Posterior vena cava (tissue), 2 donors: Measurements from ENCODE around the gene PARPBP. TPM values are rescaled to one million over a fixed set of nuclear protein-coding genes. Genes with fewer than 3 reads are reported as not detected.
"Not testable (repeated sequence)": the region's sequence is repeated elsewhere in the genome, so short reads cannot be mapped to it uniquely, and the experiment has no call there.

Experiments
- DNase-seq: peaks from one replicate; pipeline ENCODE4 v3.0.0-alpha.2; 2020; ENCODE audit warnings: low spot score
- intact Hi-C, 2 donors: fragments of 100-400 bp; cut with DNase I; formaldehyde crosslinking; loops; one replicate each; pipeline versions ENCODE4 v1.14.1 to v1.14.2; 2022 to 2023
- total RNA-seq, 2 donors: library from RNA; stranded (reverse); fragmentation: NEBNext Ultra II Directional; extraction: Animal tissue kit (Norgen Biotek cat#: 25700); gene quantifications; one replicate each; pipeline ENCODE4 v1.2.1, GENCODE V29; 2021
- donor health status: DM: yes; HTN: yes; CAD: no.
- donor health status: DM: yes; HTN: yes; CAD: no.

Gene PARPBP
- total RNA-seq, 2 donors from 2014 or later, result 2.4 to 3.2 TPM

DNA sequence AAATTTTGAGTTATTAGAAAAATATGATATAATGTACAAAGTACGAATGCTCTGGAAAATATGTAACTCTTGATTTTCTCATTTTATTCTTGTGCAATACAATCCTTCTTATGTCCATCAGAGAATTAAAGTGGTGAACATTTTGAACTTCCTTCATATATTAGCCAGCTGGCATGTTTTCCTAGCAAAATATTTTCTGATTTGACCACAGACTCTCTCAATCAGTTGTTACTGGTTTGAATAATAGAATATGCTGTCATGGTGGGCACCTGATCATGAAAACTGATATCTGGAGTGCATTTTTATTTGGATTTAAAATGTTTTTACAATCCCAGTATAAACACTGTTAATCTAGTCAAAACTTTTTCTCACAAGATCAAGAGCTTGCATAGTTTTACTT, 24.2 kb downstream of the PARPBP start:
- intact Hi-C loops, result no loop called here
- DNase-seq, result no peak

DNA sequence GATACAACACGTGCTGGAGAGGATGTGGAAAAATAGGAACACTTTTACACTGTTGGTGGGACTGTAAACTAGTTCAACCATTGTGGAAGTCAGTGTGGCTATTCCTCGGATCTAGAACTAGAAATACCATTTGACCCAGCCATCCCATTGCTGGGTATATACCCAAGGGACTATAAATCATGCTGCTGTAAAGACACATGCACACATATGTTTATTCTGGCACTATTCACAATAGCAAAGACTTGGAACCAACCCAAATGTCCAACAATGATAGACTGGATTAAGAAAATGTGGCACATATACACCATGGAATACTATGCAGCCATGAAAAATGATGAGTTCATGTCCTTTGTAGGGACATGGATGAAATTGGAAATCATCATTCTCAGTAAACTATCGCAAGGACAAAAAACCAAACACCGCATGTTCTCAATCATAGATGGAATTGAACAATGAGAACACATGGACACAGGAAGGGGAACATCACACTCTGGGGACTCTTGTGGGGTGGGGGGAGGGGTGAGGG, 27.1 kb downstream of the PARPBP start:
- DNase-seq, intact Hi-C loops: not testable (repeated sequence)

DNA sequence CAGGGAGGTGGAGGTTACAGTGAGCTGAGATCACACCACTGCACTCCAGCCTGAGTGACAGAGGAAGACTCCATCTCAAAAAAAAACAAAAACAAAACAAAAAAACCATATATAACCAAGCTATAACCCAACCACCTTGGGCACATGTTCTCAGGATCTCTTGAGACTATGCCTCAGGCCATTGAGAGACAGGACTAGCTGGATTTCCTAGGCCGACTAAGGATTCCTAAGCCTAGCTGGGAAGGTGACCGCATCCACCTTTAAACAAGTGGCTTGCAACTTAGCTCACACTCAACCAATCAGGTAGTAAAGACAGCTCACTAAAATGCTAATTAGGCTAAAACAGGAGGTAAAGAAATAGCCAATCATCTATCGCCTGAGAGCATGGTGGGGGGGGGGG, 35.2 kb downstream of the PARPBP start:
- intact Hi-C loops, DNase-seq: not testable (repeated sequence)

DNA sequence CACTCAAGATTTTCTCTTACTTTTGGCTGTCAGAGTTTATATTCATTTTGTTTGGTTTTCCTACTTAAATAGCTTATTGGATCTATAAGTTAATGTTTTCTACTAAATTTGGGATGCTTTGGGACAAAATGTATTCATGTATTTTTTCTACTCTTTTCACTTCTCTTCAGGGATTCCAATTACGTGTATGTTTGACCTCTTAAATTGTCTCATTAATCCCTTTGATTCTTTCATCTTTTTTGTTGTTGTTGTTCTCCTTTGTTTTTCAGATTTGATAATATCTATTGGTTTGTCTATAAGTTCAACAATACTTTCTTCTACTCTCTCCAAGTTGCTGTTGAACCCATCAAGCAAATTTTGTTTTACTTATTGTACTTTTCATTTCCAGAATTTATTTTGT, 43.4 kb downstream of the PARPBP start:
- no peak for DNase-seq
- intact Hi-C loops, result no loop called here

DNA sequence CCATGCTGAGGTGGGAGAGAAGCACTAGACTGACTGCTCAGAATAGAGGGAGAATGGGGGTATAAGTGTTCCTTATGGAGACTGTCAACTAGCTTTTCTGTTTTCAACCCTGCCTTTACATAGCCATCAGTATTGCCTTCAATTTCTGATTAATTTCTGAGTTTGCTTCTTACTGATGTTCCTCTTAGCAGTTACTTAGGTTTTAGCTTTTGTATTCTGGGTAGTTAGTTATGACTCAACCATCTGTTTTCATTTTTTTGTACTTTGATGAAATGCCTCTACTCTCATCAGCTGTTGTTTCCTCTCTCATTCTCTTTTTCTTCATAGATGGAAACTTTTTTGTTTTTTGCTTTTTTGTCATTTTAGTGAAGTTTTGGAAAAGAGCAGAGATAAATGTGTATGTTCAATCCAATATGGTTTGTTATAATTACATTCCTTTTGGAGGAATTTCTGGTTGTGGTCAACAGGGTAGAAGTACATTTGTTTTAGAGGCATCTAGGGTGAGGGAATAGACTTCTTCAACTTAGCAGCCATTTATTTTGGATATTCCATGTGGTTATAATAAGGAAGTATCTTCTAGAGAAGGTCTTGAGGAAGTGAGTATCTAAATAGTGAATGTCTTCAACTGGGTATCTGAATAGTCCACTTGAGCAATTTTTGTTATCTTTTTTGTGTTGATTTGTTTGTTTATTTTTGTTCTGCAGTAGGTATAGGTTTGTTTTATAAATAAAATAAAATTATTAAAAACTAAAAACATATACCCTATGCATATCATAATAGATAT, 48.0 kb downstream of the PARPBP start:
- intact Hi-C loops, result no loop called here
- DNase-seq, result no peak

DNA sequence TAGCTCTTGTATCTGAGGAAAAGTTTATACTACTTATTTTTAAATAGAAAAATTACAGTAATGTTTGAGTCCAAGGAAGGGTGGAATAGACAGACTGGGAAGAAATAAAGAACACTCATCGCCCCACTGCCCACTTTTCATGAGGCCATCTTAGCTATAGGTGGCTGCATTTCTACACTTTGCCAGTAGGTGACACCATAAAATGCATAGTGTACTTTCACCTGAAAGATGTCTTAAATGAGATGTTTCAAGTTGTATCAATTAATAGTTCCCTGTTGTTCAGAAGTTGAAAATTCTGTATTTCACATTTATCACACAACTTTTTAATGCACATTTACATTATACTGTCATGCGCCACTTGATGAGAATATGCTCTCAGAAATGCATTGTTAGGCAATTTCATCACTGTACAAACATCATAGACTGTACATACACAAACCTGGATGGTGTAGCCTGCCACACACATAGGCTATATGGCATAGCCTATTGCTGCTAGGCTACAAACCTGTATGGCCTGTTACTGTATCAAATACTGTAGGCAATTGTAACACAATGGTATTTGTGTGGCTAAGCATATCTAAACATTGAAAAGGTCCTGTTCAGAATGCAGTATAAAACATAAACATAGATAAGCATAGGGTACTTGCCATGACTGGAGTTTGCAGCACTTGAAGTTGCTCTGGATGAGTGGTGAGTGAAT, 50.1 kb downstream of the PARPBP start:
- intact Hi-C loops, result no loop called here

DNA sequence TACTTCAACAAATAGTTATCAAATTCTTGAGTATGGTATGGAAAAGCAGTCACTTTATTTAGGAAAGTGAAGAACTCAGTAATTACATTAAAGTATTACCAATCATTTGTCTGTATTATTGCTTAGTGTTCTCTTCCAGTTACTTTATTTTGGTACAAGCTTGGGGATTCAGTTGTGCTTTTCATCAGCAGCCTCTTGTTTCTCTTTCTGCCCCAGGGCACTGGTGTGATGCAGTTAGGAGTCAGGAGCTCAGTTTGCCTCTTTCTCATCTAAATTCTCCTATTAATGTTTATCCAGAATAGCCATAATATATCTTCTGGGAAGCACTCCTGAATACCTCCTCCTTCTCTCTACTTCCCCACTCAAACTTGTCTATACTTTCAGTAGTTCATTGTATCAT, 52.0 kb downstream of the PARPBP start:
- no peak for DNase-seq
- intact Hi-C loops, result no loop called here

More for the DNA sequence above, 50.1 kb downstream of the PARPBP start:
- DNase-seq, result no peak

DNA sequence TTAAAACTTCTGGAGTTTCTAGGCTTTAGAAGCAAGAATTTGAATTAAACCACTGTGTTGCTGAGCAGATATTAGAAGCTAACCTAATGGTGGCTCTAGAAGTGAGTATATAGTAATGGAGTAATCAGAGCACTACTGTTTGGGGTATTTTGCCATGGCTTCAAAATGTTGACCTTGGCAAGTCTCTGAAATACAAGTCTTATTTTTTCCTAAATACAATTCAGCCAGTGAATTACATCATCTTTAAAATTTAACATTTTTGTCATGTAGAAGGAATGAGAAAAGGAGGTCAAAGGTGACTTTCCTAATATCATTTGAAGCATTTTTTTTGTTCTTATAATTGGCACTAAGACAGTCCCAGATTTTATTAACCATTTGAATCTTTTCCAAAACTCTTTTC, 52.5 kb downstream of the PARPBP start:
- DNase-seq, result no peak
- intact Hi-C loops, result no loop called here

DNA sequence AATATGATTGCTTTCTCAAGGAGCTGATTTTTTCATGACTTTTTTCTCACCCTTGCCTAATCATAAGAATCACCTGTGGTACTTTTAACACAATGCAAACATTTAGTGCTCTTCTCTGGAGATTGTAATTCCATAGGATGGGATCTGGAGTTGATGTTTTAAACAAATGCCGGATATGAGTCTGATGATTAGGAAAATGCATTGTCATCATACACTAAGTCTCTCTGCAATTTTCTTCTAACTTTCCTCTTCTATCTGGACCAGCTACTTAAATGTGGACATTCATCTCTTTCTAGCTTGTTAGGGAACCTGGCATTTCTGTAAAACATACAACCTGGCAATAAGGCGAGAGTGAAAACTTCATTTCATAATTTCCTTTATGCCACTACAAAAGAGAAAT, 54.1 kb downstream of the PARPBP start:
- intact Hi-C loops, result no loop called here
- no peak for DNase-seq

DNA sequence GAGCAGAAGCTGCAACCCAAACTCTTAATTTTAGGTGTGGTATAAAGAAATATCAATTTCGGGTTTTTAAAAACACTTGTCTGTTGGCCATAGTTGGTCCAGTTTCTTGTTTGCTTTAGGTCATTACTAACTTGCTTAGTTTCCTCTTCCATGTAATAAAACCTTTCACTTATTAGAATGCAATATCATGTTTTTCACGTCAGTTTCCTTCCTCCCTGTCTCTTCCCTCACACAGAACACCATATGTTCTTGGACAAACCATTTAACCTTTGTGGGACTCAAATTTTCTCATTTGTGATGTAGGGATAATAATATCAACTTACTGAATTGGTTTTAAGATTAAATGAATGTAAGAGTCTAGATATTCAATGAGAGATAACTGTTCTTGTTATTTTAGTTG, 54.8 kb downstream of the PARPBP start:
- no peak for DNase-seq
- intact Hi-C loops, result no loop called here

DNA sequence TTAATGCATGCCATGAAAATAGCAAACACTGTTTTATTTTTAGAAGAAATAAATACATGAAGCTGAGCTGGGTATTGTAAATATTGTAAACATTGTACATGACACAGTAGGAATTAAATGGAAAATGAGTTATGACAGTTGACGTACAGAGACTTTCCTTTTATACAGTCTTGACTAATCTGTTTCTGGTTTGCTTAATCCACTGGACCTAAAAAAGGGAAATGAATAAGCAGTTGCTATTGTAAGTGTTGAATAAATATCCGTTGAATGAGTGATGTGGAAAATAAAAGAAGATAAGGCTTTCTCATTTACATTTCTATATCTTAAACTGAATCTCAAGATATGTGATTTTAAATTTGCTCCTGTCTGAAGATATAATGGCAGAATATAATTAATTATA, 62.7 kb downstream of the PARPBP start:
- intact Hi-C loops, result no loop called here
- DNase-seq, result no peak

DNA sequence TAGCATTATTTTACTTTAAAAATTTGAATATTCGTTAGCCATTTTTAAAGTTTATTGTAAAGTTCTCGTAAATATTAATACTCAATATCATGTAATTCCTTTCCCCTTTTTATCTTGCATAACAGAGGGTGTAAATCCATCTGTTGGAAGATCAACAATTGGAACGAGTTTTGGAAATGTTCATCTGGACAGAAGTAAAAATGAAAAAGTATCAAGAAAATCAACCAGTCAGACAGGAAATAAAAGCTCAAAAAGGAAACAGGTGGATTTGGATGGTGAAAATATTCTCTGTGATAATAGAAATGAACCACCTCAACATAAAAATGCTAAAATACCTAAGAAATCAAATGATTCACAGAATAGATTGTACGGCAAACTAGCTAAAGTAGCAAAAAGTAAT, 75.8 kb downstream of the PARPBP start:
- no peak for DNase-seq
- intact Hi-C loops, result no loop called here

DNA sequence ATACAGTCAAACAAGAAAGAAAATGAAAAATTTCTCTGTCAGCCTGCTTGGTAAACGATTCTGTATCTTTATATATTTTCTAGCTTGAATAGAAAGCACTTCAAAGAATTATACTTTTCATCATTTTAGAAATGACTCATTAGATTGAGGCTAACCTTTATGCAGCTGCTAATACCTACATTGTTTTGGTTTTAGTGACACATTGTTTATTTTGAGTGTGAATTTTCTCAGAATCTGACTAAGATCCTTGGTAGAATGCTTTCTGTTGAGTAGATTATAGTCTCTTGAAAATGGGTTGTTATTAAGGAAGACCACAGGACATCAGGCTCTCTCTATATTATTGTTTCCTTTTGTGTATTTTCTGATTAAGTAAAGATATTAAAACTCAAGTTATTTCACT, 77.8 kb downstream of the PARPBP start, which contains the start of gene PMCH:
PMCH (minus strand) TSS at position 45 of the 400 bp plus-strand sequence. CDS start 63 bp downstream, outside the sequence.
- intact Hi-C loops, result no loop called here
- no peak for DNase-seq

DNA sequence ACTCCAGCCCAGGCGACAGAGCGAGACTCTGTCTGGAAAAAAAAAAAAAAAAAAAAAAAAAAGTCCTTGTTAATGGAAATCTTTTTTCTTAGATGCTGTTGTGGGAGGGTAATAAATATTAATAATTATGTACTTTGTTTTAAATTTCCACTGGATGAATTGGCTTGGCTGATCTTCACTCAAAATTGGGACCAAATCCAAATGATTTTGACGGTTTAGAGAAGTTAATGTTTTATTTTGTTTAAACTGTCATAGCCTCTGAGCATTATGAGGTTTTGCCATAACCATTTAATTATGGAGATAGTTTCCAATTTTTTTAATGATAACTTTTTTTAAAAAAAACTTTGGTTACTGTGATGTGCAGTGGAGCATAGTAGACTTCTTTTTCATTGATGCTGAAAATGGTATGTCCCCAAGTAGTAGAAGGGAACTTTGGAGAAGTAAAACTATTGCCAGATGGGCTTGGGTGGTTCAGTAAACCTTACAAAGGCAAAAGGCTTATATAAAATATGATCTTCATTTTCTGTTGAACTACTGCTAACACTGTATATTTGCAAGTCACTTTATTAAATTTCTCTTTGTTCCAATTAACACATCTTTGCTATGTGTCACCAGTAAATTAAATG, 81.6 kb downstream of the PARPBP start:
- DNase-seq, result no peak
- intact Hi-C loops, result no loop called here

DNA sequence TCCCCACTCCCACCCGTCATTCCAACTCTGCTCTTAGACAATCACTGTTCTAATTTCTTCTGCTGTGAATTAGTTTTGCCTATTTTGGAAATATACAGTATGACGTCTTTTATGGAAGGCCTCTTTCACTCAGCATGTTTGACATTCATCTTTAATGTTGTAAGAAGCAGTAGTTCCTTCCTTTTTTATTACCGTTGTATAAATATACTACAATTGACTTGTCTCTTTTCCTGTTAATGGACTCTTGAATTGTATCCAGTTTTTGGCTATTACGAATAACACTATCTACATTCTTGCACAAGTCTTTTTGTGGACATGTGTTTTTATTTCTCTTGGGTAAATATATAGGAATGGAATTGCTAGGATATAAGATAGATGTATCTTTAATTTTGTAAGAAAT, 82.6 kb downstream of the PARPBP start:
- DNase-seq, result no peak
- intact Hi-C loops, result no loop called here

DNA sequence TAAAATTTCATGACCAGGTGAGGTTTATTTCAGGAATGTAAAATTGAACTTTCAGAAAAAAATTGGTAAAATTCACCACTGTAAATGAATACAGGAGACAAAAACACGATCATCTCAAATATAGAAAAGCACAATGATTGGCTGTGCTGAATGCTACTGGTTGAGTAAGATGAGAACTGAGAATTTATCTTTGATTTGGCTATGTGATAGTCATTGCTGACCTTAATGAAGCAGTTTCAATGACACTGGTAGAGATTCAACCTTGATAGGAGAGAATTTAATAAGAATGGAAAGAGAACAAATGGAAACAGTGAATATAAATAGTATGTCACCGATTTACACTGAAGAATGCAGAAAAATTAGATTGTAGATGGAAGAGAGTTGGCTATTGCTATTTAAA, 84.0 kb downstream of the PARPBP start:
- no peak for DNase-seq
- intact Hi-C loops, result no loop called here

DNA sequence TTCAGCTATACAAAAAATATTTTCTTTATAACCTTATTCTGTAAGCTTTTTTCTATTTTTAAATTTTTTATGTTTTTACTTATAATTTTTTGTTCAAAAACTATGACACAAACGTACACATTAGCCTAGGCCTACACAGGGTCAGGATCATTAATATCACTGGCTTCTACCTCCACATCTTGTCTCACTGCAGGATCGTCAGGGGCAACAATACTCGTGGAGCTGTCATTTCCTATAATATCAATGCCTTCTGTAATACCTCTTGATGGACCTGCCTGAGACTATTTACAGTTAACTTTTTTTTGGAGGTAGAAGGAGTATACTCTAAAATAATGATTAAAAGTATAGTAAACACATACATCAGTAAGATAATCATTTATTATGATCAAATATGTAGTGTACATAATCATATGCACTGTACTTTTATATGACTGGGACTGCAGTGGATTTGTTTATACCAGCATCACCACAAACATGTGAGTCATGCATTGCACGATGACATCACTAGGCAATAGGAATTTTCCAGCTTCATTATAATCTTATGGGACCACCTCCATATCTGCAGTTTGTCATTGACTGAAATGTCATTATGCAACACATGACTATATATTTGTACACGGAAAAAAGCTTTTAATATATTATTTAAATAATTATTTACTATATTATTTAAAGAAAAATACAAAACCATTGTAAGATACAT, 96.2 kb downstream of the PARPBP start:
- no peak for DNase-seq
- intact Hi-C loops, result no loop called here

DNA sequence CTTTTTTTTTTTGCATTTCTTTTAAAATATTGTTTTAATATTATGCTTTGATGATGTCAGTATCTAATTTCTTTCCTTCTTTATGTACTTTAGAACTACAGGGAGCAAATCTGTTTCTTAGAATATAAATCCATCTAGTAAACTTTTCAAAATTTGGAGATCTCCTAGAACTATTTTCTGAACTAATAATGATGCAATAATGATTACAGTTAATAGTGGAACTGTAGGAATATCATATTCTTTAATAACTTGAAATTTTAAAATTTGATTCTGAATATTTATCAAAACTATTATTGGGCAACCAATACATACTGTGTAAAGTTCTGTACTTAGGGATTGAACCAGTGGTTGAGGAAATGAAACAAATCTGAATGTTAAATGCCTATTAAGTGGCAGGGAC, 100.8 kb downstream of the PARPBP start:
- intact Hi-C loops, result no loop called here
- DNase-seq, result no peak

DNA sequence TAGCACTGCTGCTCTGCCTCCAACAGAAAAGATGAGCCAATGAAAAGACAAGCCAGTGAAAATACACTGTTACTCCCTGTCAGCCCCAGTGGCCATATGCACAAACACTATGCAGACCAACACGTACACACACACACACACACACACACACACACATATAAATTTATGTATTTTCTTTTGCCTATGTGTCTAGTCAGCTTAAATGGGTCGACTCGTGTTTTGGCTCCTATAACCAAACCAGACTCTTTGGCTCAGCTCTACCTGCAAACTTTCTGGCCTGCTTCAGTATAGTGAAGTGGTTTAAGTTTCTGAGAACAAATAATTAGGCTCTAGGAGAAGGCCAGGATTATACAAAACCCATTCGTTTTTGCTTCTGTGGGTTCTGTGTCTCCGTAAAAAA, 108.0 kb downstream of the PARPBP start:
- intact Hi-C loops, result no loop called here
- no peak for DNase-seq

DNA sequence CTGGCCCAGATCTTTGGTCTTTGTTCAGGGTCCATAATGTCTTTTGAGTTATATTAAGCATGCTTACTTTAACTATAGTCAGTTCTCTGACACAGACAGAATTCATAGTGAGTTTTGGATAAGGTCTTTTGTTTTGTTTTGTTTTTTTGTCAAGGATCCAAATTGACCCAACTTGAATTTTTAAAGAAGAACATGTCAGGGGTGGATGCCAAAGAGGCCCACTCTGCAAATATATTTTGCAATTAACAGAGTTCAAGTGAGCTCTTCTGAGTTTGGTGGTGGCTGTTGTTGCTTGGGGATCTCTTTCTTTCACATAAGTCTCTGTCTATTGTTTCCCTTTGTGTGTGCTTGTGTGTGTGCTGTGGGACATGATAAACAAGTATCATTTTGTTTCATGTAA, 112.1 kb downstream of the PARPBP start:
- DNase-seq, result no peak
- intact Hi-C loops, result no loop called here
